NCI-H2196 (cell line): ENCODE results near the gene RNU6-9.

Experiments
- DNase-seq: peaks from one replicate; lab custom pipeline; 2025; ENCODE audit not compliant: unreplicated experiment; lab: John Stamatoyannopoulos, UW

The RNU6-9 gene

DNA sequence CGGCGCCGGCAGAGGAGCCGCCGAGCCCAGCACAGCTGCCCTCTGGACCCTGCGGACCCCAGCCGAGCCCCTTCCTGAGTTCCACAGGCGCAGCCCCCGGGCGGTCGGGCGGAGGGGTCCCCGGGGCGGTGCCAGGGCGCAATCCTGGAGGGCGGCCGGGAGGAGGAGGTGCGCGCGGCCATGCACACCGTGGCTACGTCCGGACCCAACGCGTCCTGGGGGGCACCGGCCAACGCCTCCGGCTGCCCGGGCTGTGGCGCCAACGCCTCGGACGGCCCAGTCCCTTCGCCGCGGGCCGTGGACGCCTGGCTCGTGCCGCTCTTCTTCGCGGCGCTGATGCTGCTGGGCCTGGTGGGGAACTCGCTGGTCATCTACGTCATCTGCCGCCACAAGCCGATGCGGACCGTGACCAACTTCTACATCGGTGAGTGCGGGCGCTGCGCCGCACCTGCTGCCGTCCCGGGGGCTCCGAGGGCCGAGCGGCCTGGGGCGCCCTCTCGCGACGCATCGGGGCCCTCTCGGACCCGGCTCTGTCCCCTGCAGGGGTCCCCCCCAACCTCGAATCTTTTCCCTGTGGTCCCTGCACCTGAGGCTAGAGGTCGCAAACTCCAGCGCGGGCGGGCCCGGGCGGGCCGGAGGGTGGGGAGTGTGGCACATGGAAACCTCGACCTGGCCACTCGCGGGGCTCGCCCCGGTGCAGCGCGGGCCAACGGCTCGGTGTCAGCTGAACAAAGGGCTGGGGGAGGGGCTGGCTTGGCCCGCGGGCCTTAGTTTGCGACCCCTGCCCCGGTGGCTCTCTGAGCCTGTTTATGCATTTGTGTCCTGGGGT, 24.3 kb downstream of the RNU6-9 start, which contains the start of gene KISS1R:
KISS1R (plus strand) TSS at position 11 of the 829 bp plus-strand sequence; CDS start at position 181, 170 bp downstream.
- DNase-seq: peak; percentile 83

DNA sequence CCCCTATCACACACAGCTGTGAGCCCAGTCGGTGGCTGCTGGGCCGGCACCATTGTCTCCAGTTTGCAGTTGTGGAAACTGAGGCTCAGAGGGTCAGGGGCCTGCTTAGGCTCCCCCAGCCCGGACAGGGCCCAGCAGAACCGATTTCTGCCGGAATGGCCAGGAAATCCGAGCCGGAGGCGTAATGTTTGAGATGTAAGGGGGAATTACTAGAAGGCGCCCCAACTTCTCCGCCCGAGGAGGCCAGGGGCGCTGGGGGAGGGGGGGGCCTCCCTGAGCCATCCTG, 24.8 kb downstream of the RNU6-9 start:
- no peak for DNase-seq

- DNase-seq: no peak
These were observed 25.4 kb downstream of the RNU6-9 start for GRCh38 chr19:918481-919198.

DNA sequence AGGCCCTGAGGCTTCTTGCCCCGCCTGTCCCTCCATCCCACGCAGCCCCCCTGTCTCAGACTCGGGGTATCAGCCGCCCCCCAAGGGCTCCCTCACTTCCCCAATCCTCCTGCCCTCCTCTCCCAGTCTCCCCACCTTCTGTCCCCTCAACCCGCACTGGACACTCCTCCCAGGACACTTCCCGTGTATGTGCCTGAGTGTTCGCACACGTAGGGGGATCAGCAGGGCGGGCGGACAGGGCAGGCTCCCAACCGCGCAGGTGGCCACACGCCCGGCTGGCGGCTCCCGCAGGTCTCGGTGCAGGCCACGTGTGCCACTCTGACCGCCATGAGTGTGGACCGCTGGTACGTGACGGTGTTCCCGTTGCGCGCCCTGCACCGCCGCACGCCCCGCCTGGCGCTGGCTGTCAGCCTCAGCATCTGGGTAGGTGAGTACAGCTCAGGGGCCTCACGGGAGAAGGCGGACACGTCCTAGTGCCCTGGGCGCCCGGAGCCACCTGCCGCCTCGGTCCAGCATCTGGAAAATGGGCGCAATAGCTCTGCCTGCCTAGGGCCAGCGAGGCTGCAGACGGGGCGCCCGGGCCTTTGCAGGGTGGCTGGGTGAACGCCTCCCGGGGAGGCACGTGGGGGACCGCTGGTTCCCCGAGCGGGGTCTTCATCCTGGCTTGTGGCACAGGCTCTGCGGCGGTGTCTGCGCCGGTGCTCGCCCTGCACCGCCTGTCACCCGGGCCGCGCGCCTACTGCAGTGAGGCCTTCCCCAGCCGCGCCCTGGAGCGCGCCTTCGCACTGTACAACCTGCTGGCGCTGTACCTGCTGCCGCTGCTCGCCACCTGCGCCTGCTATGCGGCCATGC, 26.1 kb downstream of the RNU6-9 start:
- no peak for DNase-seq

GRCh38 chr19:920051-920864, 27.0 kb downstream of the RNU6-9 start:
- no peak for DNase-seq

GRCh38 chr19:924553-925086, 31.3 kb downstream of the RNU6-9 start:
- no peak for DNase-seq

DNA sequence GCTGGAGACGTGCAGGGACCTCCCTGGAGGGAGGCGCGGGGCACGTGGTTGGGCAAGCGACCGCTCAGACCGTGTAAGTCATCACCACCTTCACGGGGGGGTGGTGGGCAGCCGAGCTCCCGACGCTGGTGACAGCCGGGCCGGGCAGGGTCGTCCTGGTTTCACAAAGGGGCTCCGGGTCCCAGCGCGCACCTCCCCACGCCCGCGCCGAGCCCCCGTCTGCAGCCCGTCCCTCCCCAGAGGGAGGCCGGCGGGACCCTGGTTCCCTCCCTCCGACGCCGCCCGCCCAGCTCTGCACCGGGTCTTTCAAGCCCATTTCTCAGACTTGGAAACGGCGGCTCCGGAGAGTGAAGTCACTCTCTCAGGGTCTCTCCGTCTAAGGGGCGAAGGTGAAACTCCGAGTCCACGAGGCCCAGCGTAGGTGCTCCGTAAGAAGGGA, 31.8 kb downstream of the RNU6-9 start:
- no peak for DNase-seq

DNA sequence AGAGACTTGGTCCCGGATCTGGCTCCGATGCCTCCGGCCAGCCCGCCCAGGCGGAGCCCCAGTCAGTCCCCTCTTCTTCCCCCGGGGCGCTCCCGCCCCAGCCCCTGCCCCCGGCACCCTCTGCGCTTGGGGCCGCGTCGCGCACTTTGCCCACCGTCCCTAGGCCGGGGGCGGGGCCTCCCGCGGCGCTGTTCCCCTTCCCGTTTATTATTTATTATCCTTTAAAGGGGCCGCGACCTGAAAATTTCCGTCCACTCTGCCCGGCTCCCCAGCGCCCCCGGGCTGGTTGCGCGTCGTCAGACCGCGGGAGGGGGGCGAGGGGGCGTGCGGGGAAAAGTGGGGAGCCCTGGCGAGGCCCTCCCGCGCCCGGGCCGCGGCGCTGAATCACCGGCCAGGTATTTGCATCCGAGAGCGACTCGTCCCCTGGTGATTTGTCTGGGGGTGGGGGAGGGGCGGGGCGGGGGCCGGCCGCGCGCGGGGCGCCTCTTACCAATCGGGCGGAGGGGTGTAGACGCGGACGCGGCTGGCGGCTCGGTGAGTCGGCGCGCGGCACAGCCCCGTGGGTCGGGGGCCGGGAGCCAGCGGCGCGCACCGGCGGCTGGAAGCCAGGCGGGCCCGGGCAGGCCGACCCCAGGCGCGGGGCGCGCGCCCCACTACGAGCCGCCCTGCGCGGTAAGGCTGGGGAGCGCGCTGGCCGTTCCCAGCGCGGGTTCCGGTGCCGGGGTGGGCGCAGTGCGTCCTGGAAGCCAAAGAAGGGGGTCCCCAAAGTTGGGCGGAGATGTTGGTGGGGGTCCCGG, 32.4 kb downstream of the RNU6-9 start, which contains the start of gene ARID3A:
ARID3A (plus strand) TSS at position 510 of the 797 bp plus-strand sequence. CDS start 3,494 bp downstream, outside the sequence.
- peak; percentile 78 for DNase-seq

DNA sequence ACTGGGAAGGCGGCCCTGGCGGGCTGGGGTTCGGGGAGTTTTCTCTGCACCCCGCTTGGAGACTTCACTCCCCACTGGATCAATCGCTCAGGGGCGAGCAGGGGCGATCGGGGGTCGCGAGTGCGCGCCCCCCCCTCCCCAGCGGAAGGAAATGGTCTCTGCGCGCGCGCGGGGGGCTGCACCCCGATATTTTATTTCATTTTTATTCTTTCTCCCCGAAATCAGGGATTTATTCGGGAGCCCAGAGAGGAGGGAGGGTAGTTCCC, 33.0 kb downstream of the RNU6-9 start:
- DNase-seq: no peak

GRCh38 chr19:926589-927350, 33.5 kb downstream of the RNU6-9 start:
- DNase-seq: peak; percentile 33

GRCh38 chr19:927351-927779, 34.1 kb downstream of the RNU6-9 start:
- DNase-seq: no peak

GRCh38 chr19:927780-928401, 34.6 kb downstream of the RNU6-9 start:
- DNase-seq: no peak

GRCh38 chr19:928471-929202, 35.4 kb downstream of the RNU6-9 start:
- no peak for DNase-seq

GRCh38 chr19:929203-929890, 36.1 kb downstream of the RNU6-9 start:
- no peak for DNase-seq

GRCh38 chr19:929891-930258, 36.6 kb downstream of the RNU6-9 start:
- no peak for DNase-seq

DNA sequence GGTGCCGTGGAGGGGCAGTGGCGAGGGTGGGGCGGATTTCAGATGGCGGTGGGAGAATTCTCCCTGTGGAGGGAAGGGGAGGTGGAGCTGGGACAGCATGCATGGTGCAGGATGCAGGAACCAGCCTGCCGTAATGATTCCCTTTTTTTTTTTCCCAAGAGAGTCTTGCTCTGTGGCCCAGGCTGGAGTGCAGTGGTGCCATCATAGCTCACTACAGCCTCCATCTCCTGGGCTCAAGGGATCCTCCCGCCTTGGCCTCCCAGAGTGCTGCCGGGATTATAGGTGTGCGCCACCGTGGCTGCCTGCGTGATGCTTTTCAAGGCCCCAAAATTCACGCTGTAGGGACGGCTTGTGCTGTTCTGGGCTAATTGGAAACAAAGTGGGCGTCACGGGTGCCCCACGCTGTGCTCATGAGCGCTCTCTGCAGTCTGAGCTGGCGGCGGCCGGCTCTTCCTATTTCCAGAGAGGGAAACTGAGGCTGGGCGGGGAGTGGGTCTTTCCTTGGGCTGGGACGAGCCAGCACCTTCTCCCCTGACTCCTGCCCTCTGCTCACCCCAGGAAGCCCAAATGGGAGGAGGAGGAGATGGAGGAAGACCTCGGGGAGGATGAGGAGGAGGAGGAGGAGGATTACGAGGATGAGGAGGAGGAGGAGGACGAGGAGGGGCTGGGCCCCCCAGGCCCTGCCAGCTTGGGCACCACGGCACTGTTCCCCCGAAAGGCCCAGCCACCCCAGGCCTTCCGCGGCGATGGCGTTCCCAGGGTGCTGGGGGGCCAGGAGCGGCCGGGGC, 38.8 kb downstream of the RNU6-9 start:
- DNase-seq: no peak
